Breast epithelium (tissue), 3 donors: Measurements from ENCODE around the gene PRRG1.

Source experiments
- POLR2AphosphoS5 ChIP-seq, 3 donors: sonication (generic); formaldehyde crosslinking; IDR thresholded peaks; one replicate each; pipeline ENCODE4 v1.6.1; 2017; ENCODE audit warnings: antibody characterized with exemption in 3 of 3
- TF ChIP-seq, protein P1 (sequence below), 3 donors: fragments of 450-650 bp; IDR thresholded peaks; one replicate each; pipeline ENCODE4 v1.5.1; 2016 to 2017; ENCODE audit warnings: antibody characterized with exemption in 3 of 3, mild to moderate bottlenecking in 3 of 3, moderate library complexity in 3 of 3

DNA sequence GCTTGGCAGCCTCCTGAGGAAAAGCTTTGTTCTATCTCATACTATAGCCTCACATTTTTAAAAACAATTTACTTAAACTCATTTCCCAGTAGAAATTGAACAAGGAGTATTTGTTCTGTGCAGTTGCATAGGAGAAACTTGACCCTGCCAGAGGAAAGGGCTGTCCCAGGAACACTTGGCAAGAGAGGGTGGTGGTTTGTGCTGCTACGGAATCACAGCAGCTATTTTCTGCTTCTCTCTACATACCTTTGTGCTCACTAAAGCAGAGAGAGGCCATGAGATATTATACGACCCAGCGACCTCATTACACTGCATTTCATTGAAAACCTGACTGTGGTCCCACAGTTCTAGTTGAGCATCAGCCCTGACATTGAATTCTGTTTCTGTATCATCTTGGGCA, 139.2 kb downstream of the PRRG1 start:
- TF ChIP-seq, protein P1, sequence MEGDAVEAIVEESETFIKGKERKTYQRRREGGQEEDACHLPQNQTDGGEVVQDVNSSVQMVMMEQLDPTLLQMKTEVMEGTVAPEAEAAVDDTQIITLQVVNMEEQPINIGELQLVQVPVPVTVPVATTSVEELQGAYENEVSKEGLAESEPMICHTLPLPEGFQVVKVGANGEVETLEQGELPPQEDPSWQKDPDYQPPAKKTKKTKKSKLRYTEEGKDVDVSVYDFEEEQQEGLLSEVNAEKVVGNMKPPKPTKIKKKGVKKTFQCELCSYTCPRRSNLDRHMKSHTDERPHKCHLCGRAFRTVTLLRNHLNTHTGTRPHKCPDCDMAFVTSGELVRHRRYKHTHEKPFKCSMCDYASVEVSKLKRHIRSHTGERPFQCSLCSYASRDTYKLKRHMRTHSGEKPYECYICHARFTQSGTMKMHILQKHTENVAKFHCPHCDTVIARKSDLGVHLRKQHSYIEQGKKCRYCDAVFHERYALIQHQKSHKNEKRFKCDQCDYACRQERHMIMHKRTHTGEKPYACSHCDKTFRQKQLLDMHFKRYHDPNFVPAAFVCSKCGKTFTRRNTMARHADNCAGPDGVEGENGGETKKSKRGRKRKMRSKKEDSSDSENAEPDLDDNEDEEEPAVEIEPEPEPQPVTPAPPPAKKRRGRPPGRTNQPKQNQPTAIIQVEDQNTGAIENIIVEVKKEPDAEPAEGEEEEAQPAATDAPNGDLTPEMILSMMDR (IDR thresholded peaks at IDR 0.05), result no peak
- TF ChIP-seq POLR2AphosphoS5 (IDR thresholded peaks at IDR 0.05), result no peak
